ENCODE results near the gene ABLIM2. TPM values are rescaled to one million over a fixed set of nuclear protein-coding genes. Genes with fewer than 3 reads are reported as not detected.
A peak's percentile ranks its signal among the peaks of the same experiment; 100 is the strongest.

Gene ABLIM2
- total and polyA plus RNA-seq, 2 experiments from 2014 or later: 1.5 to 4.3 TPM

GRCh38 chr4:7938609-7939376 is 219.8 kb downstream of the ABLIM2 start (continued):
- TF ChIP-seq, protein P1, sequence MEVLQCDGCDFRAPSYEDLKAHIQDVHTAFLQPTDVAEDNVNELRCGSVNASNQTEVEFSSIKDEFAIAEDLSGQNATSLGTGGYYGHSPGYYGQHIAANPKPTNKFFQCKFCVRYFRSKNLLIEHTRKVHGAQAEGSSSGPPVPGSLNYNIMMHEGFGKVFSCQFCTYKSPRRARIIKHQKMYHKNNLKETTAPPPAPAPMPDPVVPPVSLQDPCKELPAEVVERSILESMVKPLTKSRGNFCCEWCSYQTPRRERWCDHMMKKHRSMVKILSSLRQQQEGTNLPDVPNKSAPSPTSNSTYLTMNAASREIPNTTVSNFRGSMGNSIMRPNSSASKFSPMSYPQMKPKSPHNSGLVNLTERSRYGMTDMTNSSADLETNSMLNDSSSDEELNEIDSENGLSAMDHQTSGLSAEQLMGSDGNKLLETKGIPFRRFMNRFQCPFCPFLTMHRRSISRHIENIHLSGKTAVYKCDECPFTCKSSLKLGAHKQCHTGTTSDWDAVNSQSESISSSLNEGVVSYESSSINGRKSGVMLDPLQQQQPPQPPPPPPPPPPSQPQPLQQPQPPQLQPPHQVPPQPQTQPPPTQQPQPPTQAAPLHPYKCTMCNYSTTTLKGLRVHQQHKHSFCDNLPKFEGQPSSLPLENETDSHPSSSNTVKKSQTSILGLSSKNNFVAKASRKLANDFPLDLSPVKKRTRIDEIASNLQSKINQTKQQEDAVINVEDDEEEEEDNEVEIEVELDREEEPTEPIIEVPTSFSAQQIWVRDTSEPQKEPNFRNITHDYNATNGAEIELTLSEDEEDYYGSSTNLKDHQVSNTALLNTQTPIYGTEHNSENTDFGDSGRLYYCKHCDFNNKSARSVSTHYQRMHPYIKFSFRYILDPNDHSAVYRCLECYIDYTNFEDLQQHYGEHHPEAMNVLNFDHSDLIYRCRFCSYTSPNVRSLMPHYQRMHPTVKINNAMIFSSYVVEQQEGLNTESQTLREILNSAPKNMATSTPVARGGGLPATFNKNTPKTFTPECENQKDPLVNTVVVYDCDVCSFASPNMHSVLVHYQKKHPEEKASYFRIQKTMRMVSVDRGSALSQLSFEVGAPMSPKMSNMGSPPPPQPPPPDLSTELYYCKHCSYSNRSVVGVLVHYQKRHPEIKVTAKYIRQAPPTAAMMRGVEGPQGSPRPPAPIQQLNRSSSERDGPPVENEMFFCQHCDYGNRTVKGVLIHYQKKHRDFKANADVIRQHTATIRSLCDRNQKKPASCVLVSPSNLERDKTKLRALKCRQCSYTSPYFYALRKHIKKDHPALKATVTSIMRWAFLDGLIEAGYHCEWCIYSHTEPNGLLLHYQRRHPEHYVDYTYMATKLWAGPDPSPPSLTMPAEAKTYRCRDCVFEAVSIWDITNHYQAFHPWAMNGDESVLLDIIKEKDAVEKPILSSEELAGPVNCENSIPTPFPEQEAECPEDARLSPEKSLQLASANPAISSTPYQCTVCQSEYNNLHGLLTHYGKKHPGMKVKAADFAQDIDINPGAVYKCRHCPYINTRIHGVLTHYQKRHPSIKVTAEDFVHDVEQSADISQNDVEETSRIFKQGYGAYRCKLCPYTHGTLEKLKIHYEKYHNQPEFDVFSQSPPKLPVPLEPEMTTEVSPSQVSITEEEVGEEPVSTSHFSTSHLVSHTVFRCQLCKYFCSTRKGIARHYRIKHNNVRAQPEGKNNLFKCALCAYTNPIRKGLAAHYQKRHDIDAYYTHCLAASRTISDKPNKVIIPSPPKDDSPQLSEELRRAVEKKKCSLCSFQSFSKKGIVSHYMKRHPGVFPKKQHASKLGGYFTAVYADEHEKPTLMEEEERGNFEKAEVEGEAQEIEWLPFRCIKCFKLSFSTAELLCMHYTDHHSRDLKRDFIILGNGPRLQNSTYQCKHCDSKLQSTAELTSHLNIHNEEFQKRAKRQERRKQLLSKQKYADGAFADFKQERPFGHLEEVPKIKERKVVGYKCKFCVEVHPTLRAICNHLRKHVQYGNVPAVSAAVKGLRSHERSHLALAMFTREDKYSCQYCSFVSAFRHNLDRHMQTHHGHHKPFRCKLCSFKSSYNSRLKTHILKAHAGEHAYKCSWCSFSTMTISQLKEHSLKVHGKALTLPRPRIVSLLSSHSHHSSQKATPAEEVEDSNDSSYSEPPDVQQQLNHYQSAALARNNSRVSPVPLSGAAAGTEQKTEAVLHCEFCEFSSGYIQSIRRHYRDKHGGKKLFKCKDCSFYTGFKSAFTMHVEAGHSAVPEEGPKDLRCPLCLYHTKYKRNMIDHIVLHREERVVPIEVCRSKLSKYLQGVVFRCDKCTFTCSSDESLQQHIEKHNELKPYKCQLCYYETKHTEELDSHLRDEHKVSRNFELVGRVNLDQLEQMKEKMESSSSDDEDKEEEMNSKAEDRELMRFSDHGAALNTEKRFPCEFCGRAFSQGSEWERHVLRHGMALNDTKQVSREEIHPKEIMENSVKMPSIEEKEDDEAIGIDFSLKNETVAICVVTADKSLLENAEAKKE (CRISPR knock-in tag; IDR thresholded peaks at IDR 0.05): no peak
- TF ChIP-seq REST (IDR thresholded peaks at IDR 0.05; ENCODE audit: unreplicated experiment): no peak
- no peak for TF ChIP-seq ZNF114 (CRISPR knock-in tag; IDR thresholded peaks at IDR 0.05)

GRCh38 chr4:7938266-7938608 is 220.4 kb downstream of the ABLIM2 start:
- peaks cover 6% of the 10 kb centered on the region; the same call in 1 of the 3 replicates for H3K36me3 Mint-ChIP-seq (ENCODE audit: low read depth)
- peak overlapping the region; percentile 79 for H3K4me3 ChIP-seq
- H3K27ac Mint-ChIP-seq: no peak overlapping the region
- H2AFZ ChIP-seq: no peak overlapping the region
- peaks cover 9% of the 10 kb centered on the region; the same call in 1 of the 2 replicates for H3F3A ChIP-seq (replicated peaks; ENCODE audit: low read depth)
- peaks cover 51% of the 10 kb centered on the region for H3K79me2 ChIP-seq (replicated peaks; ENCODE audit: insufficient read depth)
- H3K4me3 Mint-ChIP-seq: peak overlapping the region; percentile 68
- H3K27me3 Mint-ChIP-seq (ENCODE audit: insufficient read depth, low read depth, poor library complexity): peaks cover 16% of the 10 kb centered on the region
- DNase-seq (ENCODE audit: low spot score): no peak
- no peak for ATAC-seq
- no peaks in the 10 kb centered on the region for H3K27me3 ChIP-seq (ENCODE audit: insufficient read depth)
- no peaks in the 10 kb centered on the region for H3K9me2 ChIP-seq (ENCODE audit: insufficient read depth)
- H4K20me1 ChIP-seq (replicated peaks; ENCODE audit: insufficient read depth): peaks cover 5% of the 10 kb centered on the region; the same call in 1 of the 2 replicates
- peaks cover 43% of the 10 kb centered on the region for H3K4me1 Mint-ChIP-seq
- H3K4me2 ChIP-seq: peak overlapping the region; percentile 91
- no peaks in the 10 kb centered on the region for H3K36me3 ChIP-seq (ENCODE audit: insufficient read depth)
- H3K9me3 Mint-ChIP-seq: no peaks in the 10 kb centered on the region
- peaks cover 33% of the 10 kb centered on the region for H3K4me1 ChIP-seq (ENCODE audit: insufficient read depth)
- H3K27ac ChIP-seq (ENCODE audit: low read depth): no peak overlapping the region
- TF ChIP-seq ZNF114 (CRISPR knock-in tag; IDR thresholded peaks at IDR 0.05): no peak
- no peak for TF ChIP-seq ETS1 (IDR thresholded peaks at IDR 0.05)
- no peak for TF ChIP-seq ZNF331 (CRISPR knock-in tag; IDR thresholded peaks at IDR 0.05; ENCODE audit: low read depth)
- no peak for TF ChIP-seq CTCF (conservative IDR thresholded peaks at IDR 0.05; ENCODE audit: low read depth in 2 of 2)
- TF ChIP-seq EZH2 (IDR thresholded peaks at IDR 0.05; ENCODE audit: low read depth, unreplicated experiment): no peak
- TF ChIP-seq NANOG (IDR thresholded peaks at IDR 0.05; ENCODE audit: borderline replicate concordance): no peak
- TF ChIP-seq EZH2phosphoT487 (IDR thresholded peaks at IDR 0.05; ENCODE audit: unreplicated experiment): no peak
- no peak for TF ChIP-seq STAT1 (IDR thresholded peaks at IDR 0.05; ENCODE audit: unreplicated experiment)
